Ramos (cell line): ENCODE results near the gene NT5DC2.
"Not testable (repeated sequence)": the region's sequence is repeated elsewhere in the genome, so short reads cannot be mapped to it uniquely, and the experiment has no call there.

ENCODE experiments used
- in situ Hi-C: fragments of 300-500 bp; cut with MboI; formaldehyde crosslinking; loops from one replicate; pipeline ENCODE4 v1.14.3; 2022; ENCODE audit warnings: low sequenced_read_pairs; ENCODE audit not compliant: unreplicated experiment

NT5DC2 gene

DNA sequence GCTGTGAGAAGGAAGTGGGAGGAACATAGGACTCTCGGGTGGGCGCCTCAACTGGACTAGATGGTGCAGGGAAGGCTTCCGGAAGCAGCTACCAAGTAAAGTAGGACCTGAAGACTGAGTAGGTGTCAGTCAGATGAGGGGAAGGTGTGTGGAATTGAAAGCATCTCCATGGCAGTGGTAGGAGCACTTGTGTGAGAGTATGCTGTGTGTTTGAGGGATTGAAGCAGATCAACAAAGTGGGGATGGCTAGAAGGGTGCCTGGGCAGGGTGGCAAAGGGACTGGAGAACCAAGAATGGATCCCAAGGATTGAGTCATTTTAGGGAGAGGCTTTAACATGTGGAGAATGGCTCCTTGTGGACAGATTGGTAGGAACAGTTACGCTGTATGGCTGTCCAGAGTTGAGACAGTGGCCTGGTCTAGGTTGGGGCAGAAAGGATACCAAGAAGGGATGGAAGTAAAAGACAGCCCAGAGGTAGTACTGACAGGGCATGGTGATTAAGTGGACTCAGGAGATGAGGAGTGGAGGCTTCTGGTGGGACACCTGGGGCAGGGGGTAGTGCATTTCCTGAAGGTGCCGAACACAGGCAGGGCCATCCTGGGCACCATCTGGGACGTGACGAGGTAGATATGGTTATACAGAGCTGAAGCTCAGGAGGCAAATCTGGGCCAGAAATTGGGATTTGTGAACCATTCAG, 4.2 kb upstream of the NT5DC2 start:
- in situ Hi-C loops, result no loop called here

DNA sequence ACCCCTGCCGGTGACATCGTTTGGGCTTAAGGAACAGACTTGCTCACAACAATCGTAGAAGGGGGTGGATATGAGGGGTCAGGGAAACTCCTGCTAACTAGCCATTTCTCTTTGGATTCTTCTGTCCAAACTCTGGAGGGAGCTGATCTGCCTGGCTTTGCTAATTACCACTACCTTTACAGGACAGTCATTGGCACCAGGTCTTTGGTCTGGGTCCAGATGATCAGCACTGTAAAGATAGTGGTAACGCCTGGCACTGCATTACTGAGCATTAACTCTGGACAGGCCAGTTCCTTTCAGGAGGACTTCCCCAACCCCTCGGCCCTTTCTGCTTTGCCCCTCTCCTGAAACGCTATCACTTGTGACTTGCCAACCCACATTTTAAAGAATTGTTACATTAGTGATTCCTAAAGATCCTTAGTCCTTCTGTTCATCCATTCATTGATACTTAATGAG, 3.5 kb upstream of the NT5DC2 start:
- in situ Hi-C loops, result no loop called here

DNA sequence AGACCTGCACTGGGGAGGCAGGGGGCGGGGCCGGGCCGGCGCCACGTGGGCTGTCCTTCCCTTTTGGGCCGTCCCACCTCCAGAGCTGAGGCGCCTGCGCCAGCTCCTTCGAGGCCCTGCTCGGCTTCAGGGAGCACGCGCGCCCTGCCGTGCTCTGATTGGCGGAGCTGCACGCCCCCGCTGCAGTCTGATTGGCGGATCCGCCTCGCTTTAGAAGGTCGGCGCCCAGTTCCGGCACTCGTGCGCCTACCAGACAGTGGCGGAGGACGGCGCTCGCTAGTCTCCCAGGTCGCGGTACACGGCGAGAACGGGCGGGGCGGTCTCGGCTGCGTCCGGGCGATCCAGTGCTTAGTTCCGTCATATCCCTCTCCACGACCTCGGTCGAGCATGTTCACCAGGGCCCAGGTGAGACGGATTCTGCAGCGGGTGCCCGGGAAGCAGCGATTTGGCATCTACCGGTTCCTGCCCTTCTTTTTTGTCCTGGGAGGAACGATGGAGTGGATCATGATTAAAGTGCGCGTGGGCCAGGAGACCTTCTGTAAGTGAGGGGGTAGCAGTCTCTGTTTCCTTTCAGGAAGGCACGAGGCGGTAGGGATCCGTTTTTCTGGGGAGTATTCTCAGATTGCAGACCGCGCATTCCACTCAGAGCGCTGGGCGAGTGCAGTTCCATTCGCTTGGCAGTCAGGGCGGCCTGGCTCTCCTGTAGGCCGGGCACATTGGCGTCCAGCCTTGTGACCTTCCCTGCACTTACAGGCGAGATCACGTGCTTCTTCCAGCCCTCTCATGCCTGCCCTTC, 2.9 kb upstream of the NT5DC2 start, which contains the start of gene UQCC5:
UQCC5 (plus strand) TSS at position 237 of the 796 bp plus-strand sequence; CDS start at position 388, 151 bp downstream.
- in situ Hi-C loops, result no loop called here

DNA sequence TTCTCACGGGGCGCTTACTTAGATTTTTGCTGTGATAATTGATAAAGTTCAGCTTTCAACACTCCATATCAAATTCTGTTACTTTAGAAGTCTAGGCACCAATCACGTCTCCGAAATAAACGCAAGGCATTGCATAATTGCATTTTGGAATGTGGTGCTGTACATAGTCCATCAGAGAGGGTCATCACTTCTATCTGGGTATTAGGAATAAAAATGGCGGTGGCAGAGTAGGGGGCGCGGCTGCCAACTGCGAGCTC, 2.4 kb upstream of the NT5DC2 start:
- in situ Hi-C loops, result no loop called here

DNA sequence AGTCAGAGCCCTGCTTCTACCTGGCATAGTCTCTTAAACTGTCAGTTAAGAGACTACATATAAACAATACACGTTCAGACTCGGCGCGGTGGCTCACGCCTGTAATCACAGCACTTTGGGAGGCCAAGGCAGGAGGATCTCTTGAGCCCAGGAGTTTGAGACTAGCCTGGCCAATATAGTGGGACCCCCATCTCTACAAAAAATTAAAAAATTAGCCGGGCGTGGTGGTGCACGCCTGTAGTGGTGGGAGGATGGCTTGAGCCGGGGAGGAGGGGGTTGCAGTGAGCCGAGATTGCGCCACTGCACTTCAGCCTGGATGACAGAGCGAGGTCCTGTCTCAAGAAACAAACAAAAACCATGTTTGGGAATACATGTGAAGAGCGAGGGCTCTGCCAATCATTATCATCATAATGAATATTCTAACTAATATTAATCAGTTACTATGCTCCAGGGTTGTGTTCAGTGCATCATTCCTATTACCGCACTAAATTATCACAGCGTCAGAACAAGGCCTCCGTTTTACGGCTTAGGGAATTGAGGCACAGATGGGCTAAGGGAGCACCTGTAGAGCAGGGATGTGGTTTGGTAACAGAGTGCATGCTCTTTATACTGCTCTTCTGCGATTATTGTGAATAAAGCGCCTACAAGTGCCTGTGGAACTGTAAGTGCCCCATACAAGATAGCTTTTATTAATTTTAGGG, 1.9 kb upstream of the NT5DC2 start:
- in situ Hi-C loops, result no loop called here

DNA sequence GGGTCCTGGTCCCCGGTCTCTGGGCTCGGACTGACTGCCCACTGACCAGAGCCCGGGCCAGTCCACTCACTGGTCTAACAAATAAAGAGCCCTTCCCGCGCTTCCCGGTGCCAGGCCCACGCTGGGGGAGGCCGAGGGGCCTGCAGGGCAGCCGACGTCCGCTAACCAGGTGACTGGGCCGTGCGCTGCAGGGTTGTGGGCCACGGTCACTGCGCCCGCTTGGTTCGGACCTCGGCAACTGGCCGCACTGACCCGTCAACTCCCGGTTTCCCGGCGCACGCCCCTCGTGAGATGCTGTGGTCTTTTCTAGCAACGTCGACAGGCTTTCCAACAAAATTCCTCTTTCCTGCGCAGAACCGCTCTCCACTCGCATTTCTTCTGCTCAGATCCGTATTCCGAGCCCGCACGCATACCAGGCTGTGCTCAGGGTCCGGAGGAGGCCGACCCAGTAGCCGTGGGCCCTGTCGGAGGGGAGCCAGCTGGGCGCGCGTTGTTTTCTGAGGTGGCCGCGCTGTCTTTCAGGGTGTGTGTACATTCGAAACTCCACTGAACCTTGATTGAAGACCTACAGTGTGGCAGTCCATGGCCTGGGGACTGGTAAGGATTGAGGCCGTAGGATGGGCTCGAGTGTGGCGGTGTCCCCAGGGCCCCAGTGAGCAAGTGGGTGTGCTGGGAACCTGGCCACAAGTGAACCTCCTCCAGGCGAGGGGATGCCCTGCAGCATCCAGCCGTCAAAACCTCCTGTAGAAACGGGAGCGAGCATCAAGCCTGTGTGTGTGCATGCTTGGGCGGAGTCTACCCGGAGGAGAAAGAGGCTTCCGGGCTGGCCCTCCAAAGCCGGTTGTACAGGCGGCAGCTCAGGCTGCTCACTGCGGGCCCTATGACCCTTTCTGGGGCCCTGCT, 875 bp upstream of the NT5DC2 start:
- in situ Hi-C loops, result no loop called here

DNA sequence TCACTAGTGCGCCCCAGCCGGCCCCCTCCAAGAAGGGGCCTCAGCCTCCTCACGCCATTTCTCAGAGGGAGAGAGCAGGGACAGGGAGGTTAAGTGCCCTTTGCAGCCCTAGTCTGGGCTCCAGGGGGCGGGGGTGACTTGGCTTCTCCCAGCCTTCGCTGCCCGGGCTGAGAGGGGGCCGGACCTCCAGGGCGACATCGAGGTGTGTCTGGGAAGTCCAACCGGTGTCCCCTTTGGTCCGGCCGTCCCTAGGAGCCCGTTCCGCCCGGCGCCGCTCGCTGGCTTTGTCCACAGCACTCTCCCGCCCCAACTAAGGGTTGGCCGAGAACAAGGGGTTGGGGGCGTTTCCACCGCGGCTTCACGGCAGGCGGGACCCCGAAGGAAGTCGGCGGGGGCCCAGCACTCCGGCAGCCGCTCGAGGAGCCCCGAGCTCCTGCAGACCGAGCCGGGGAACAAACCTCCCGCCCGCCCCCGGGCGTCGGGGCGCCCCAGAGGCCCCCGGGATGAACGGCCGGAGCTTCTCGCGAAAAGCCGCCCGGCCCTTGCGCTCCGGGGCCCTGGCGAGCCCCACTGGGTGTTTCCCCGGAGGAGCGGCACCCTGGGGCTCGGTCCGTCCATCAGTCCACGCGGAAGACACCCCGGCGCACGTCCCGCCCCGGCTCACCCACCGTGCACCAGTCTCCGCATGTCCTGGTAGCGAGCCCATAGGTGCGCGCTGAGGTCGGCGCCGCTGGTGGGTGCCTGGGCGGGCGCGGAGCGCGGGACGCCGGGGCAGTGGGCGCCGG, 627 bp downstream of the NT5DC2 start:
- in situ Hi-C loops, result no loop called here

DNA sequence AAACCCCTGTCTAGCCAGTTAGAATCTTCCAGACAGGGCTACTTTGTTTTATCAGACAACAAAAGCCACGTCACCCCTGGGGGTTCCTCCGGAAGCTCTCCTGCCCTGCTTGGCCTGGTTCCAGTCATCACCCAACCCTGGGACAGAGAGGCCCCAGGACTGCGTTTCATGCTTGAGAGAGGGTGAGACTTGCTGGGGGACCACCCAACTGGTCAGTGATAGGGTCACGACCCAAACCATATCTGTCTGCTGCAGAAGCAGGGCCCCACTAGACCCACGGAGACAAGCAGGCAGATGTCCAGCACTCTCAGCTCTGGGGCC, 1.2 kb downstream of the NT5DC2 start:
- in situ Hi-C loops, result no loop called here

DNA sequence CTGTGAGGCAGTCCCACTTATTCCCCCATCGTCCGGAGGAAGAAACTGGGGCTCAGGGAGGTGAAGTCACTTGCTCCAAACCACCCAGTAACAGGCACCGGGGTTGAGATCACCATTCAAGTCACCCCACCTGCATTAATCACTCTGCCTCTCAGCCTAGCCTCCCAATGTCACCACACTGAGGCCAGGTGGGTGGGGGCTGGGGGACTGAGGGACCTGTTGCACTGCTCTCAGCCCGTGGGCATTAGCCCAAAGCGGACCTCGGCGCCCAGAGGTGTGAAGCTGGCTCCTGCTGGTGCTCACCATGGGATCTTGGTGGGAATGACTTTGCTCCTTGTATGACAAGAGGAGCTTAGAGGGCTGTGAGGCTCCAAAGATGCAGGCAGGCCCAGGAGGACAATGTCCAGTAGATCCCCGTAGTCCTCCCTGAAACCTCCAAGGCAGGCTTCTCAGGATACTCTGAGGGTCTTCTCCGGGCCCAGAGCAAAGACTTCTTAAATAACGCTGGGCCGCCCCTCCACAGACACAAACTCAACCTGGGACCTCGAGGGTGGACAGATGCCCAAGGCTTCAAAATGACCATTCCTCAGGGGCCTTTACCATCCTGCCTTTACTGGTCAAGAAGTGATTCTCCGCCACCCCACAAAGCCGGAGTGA, 1.7 kb downstream of the NT5DC2 start:
- in situ Hi-C loops, result no loop called here

DNA sequence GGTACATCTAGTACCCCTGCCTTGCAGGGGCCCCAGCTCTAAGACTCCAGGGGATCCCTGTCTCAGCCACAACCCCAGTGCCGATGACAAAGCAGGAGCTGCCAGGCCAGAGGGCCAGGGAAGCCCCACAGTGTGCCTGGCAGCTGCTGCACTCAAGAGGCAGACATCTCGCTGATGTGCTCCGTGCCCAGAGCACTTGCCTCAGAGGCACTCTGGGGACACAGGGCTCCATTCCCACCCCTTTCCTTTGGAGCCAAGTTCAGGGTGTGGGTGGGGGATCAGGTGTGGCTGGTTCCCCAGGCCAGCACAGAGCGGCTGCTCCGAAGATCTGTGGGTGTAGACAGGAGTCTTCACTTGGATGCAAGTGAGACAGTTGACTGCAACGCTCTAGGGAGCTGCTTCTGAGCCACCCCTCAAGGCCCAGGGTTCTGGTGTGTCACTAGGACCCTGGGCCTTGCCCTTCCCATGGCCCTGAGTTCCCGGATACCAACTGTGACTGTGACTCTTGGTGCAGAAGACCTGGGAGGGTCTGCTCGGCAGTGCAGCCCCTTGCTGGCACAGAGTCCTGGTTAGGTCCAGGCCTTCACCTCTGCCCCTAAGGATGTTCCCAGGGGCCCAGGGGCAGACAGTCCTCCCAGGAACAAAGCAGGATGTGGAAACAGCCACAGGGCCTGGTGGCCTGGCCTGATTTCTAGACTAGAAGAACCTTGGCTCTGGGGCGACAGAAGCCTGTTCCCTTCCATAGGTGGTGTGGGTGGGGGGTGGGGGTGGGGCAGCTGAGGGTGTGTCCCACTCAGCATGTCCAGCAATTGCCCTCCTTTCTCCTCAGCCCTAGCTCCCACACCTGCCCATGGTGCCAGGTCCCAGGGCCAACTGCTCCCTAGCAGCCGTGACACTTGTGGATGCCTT, 2.5 kb downstream of the NT5DC2 start:
- in situ Hi-C loops, result no loop called here

DNA sequence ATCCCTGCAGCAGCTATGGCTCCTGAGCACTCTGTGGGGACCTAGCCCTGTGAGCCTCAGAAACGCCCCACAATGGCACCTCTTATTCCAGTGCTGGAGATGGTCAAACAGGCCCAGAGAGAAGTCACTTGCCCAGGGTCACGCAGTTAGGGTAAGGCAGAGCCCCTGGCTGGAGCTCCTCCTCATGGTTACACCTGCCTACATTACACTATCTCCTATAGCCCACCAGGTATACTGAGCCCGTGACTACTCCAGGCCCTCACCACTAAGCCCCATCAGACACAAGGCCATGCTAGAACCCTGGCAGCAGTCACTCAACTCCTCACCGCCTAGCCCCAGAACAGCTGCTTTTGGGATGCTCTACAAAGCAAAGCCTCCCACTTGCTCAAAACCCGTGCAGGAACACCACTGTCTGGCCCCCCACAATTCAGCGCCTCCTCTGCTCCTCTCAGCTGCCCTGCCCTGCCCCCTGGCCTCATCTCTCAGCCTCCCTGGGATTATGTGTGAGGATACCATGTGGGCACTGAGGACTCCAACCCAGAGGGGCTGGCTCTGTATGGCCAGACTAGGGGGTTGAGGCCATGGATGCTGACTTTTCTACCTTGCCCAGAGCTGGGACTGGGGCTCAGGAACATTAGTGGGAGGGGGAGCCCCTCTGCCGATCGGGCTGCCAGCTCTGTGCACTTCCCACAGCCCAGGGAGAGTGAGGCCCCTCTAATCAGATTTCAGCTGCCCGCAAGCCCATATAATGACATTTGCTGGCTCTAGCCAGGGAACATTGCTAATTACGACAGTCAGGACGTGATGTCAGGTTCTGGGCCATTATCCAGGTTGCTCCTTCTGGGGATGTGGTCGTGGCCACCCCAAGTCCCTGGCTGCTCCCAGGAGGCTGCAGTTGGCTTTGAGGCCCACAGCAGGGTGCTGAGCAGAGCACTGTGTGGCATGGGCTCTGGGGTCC, 4.0 kb downstream of the NT5DC2 start:
- in situ Hi-C loops, result no loop called here

DNA sequence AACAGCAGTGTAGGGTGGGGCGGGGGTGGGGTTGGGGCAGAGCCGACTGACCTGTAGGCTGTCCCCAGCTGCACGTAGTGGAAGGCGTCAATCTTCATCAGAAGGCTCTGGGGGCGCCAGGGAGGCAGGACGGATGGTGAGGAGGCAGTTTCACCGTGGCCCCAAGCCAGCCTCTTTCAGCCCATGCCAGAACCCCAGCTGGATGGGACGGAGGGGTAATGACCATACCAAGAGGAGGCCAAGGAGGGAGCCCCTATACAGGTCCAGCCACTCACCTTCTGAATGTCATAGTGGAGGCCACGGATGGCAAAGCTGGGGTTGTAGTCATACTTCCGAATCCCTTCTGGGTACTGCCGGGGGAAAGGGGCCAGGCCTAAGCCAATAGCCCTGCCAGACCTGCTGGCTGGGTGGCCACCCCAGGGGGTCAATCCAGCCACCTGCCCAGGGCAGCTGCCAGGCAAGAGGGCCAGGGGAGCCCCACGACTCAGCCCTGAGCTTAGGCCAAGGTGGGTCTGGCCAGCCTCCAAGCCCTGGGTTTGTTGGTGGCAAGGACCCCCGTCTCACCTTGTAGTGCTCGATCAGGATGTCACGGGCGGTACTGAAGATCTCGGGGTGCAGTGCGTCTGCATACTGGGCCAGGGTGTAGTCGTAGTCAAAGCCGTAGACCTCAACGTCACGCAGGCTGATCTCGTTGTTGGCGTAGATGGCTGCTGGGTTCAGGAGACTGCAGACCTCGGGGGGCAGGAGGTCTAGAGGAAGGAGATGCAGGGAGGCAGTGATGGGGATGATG, 4.9 kb downstream of the NT5DC2 start:
- in situ Hi-C loops, result no loop called here

DNA sequence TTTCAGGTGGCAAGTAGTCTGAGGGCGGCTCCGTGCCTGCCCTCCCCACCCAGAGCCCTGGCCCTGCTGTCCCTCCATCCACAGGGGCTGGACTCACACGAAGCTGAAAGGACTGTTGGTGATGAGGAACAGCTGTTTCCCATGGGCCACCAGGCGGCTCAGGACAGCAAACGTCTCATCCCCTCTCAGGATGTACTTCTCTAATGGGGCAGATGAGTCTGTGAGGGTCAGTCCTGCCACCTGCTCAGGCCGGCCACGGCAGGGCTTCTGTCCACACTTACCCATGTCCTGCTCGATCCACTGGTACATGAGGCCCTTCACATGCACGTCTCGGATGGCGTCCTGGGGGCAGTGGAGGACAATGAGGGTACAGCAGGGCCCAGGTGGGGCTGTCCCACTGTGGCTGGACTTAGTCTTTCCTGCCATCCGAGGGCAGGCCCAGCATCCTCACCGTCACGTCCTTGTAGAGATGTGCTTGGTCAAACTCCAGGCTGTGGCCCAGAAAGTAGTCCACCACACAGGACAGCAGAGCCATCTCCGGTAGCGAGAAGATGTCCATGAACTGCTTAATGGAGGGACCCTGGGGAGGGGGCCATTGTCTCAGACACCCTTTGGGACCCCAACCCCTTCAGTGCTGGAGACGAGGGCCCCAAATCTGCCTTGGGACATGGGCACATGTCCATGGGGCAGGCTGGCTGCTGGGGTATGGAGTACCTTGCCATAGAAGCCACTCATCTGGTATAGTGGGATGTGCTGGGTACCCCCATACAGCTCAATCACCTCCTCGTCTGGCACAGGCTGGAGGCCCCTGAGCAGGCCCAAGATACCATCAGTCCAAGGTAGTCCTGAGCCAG, 5.7 kb downstream of the NT5DC2 start:
- in situ Hi-C loops, result no loop called here

DNA sequence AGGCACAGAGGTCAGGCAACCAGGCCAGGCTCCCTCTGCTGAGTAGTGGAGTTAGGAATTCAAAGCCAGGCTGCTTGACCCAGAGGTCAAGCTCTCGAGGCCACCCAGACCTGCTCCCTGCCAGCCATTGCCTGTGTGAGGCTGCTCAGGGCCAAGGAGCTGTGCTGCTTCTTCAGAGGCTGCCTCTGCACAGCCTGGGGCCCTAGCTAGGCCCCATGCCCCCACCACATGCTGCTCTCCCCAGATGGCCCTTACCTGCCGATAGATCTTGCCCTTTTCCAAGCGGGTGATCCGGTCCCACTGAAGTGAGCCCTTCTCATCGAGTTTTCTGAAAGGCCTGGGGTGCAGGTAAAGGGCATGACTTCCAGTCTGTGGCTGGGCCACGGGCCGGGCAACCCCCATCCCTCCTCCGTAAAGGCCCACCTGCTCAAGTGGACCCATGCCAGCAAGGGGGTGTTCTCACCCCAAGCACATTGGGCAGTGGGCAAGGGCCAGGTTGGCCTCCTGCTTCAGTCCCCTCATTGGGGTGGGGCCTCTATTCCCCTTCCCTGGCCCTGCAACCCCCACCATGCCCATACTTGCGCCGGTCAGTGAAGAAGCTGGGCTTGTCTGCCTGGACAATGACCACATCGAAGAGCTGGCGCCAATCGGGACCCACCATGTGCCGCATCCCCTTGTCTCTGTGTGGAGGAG, 6.5 kb downstream of the NT5DC2 start:
- in situ Hi-C loops, result no loop called here

DNA sequence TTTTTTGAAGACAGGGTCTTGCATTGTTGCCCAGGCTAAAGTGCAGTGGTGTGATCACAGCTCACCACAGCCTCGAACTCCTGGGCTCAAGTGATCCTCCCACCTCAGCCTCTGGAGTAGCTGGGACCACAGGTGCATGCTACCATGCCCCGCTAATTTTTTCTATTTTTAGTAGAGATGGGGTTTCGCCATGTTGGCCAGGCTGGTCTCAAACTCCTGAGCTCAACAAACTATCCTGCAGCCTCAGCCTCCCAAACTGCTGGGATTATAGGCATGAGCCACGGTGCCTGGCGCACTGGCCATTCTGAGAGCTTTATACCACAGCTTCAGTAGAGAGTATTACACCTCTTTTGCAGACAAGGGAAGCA, 7.0 kb downstream of the NT5DC2 start:
- in situ Hi-C loops, result not testable (repeated sequence)
